Measurements from ENCODE around the gene NREP. TPM values are rescaled to one million over a fixed set of nuclear protein-coding genes. Genes with fewer than 3 reads are reported as not detected.

Gene NREP
- polyA plus RNA-seq (2012; ENCODE audit: missing spikeins) = 52.6 TPM

- FAIRE-seq (no peak), DNase-seq (ENCODE audit: insufficient read length) (no peak)
- TF ChIP-seq POLR2A (IDR thresholded peaks at IDR 0.05; ENCODE audit: low read depth, low read length) (no peak), POLR2AphosphoS5 (IDR thresholded peaks at IDR 0.05; ENCODE audit: low read depth, low read length) (no peak), TAF1 (IDR thresholded peaks at IDR 0.05; ENCODE audit: borderline replicate concordance, low read depth, low read length) (no peak)
Measured at GRCh38 chr5:111756581-111757354, at the start of gene NREP. Gene NREP, minus strand, starts transcription at chr5:111757194. Its CDS starts 1,422 bp downstream, at chr5:111755772.

GRCh38 chr5:111806753-111807152 lies 49.8 kb upstream of the NREP start:
- no peak for DNase-seq (ENCODE audit: insufficient read length)
- FAIRE-seq = no peak

GRCh38 chr5:111806156-111806555 lies 49.2 kb upstream of the NREP start:
- no peak for FAIRE-seq
- TF ChIP-seq POLR2AphosphoS5 (IDR thresholded peaks at IDR 0.05; ENCODE audit: low read depth, low read length) = no peak
- TF ChIP-seq POLR2A (IDR thresholded peaks at IDR 0.05; ENCODE audit: low read depth, low read length) = no peak
- TF ChIP-seq TAF1 (IDR thresholded peaks at IDR 0.05; ENCODE audit: borderline replicate concordance, low read depth, low read length) = no peak

More at GRCh38 chr5:111806753-111807152, 49.8 kb upstream of the NREP start:
- TF ChIP-seq TAF1 (IDR thresholded peaks at IDR 0.05; ENCODE audit: borderline replicate concordance, low read depth, low read length) (no peak), POLR2A (IDR thresholded peaks at IDR 0.05; ENCODE audit: low read depth, low read length) (no peak), POLR2AphosphoS5 (IDR thresholded peaks at IDR 0.05; ENCODE audit: low read depth, low read length) (no peak)

GRCh38 chr5:111805071-111805470 lies 48.1 kb upstream of the NREP start:
- FAIRE-seq (no peak), DNase-seq (ENCODE audit: insufficient read length) (no peak)
- TF ChIP-seq TAF1 (IDR thresholded peaks at IDR 0.05; ENCODE audit: borderline replicate concordance, low read depth, low read length) (no peak), POLR2A (IDR thresholded peaks at IDR 0.05; ENCODE audit: low read depth, low read length) (no peak), POLR2AphosphoS5 (IDR thresholded peaks at IDR 0.05; ENCODE audit: low read depth, low read length) (no peak)

More at GRCh38 chr5:111806156-111806555, 49.2 kb upstream of the NREP start:
- DNase-seq (ENCODE audit: insufficient read length) = no peak

- DNase-seq (ENCODE audit: insufficient read length) = no peak
- TF ChIP-seq TAF1 (IDR thresholded peaks at IDR 0.05; ENCODE audit: borderline replicate concordance, low read depth, low read length) = no peak
- no peak for TF ChIP-seq POLR2AphosphoS5 (IDR thresholded peaks at IDR 0.05; ENCODE audit: low read depth, low read length)
- no peak for FAIRE-seq
Measured at GRCh38 chr5:111800351-111800750, 43.4 kb upstream of the NREP start.

GRCh38 chr5:111795142-111795541 lies 38.1 kb upstream of the NREP start:
- DNase-seq (ENCODE audit: insufficient read length) (no peak), FAIRE-seq (no peak)
- TF ChIP-seq POLR2A (IDR thresholded peaks at IDR 0.05; ENCODE audit: low read depth, low read length) (no peak), POLR2AphosphoS5 (IDR thresholded peaks at IDR 0.05; ENCODE audit: low read depth, low read length) (no peak), TAF1 (IDR thresholded peaks at IDR 0.05; ENCODE audit: borderline replicate concordance, low read depth, low read length) (no peak)

GRCh38 chr5:111792471-111793058 lies 35.6 kb upstream of the NREP start:
- no peak for TF ChIP-seq TAF1 (IDR thresholded peaks at IDR 0.05; ENCODE audit: borderline replicate concordance, low read depth, low read length)
- TF ChIP-seq POLR2AphosphoS5 (IDR thresholded peaks at IDR 0.05; ENCODE audit: low read depth, low read length) = no peak
- TF ChIP-seq POLR2A (IDR thresholded peaks at IDR 0.05; ENCODE audit: low read depth, low read length) = no peak
- no peak for DNase-seq (ENCODE audit: insufficient read length)
- no peak for FAIRE-seq

- DNase-seq (ENCODE audit: insufficient read length) = no peak
- no peak for TF ChIP-seq TAF1 (IDR thresholded peaks at IDR 0.05; ENCODE audit: borderline replicate concordance, low read depth, low read length)
- TF ChIP-seq POLR2AphosphoS5 (IDR thresholded peaks at IDR 0.05; ENCODE audit: low read depth, low read length) = no peak
- TF ChIP-seq POLR2A (IDR thresholded peaks at IDR 0.05; ENCODE audit: low read depth, low read length) = no peak
- FAIRE-seq = no peak
Measured at GRCh38 chr5:111790295-111790694, 33.3 kb upstream of the NREP start.

- FAIRE-seq (no peak), DNase-seq (ENCODE audit: insufficient read length) (no peak)
- TF ChIP-seq POLR2A (IDR thresholded peaks at IDR 0.05; ENCODE audit: low read depth, low read length) (no peak), POLR2AphosphoS5 (IDR thresholded peaks at IDR 0.05; ENCODE audit: low read depth, low read length) (no peak), TAF1 (IDR thresholded peaks at IDR 0.05; ENCODE audit: borderline replicate concordance, low read depth, low read length) (no peak)
Measured at GRCh38 chr5:111787006-111787405, 30.0 kb upstream of the NREP start.

GRCh38 chr5:111784491-111785181 lies 27.6 kb upstream of the NREP start:
- DNase-seq (ENCODE audit: insufficient read length) (no peak), FAIRE-seq (no peak)
- TF ChIP-seq TAF1 (IDR thresholded peaks at IDR 0.05; ENCODE audit: borderline replicate concordance, low read depth, low read length) (no peak), POLR2AphosphoS5 (IDR thresholded peaks at IDR 0.05; ENCODE audit: low read depth, low read length) (no peak), POLR2A (IDR thresholded peaks at IDR 0.05; ENCODE audit: low read depth, low read length) (no peak)

GRCh38 chr5:111783537-111783936 lies 26.5 kb upstream of the NREP start:
- no peak for TF ChIP-seq TAF1 (IDR thresholded peaks at IDR 0.05; ENCODE audit: borderline replicate concordance, low read depth, low read length)
- no peak for TF ChIP-seq POLR2A (IDR thresholded peaks at IDR 0.05; ENCODE audit: low read depth, low read length)
- no peak for TF ChIP-seq POLR2AphosphoS5 (IDR thresholded peaks at IDR 0.05; ENCODE audit: low read depth, low read length)
- FAIRE-seq = no peak
- no peak for DNase-seq (ENCODE audit: insufficient read length)
